Epithelial cell of proximal tubule (primary cell): ENCODE data around the gene PTPN5. TPM values are rescaled to one million over a fixed set of nuclear protein-coding genes. Genes with fewer than 3 reads are reported as not detected.

Experiments used
- DNase-seq: peaks from one replicate; pipeline ENCODE4 v3.0.0-alpha.2; 2011; ENCODE audit warnings: low read depth
- H3K4me3 ChIP-seq: 2 replicates; pipeline ENCODE4 v1.5.1; 2011; ENCODE audit warnings: low read depth, mild to moderate bottlenecking, low read length
- CTCF ChIP-seq: conservative IDR thresholded peaks from 2 replicates; pipeline ENCODE4 v1.5.1; 2012; ENCODE audit warnings: low read depth, mild to moderate bottlenecking, low read length
- total RNA-seq: library from RNA; depleted of rRNA; stranded (reverse); fragments of >200 nt; gene quantifications from 2 replicates; pipeline ENCODE4 v1.2.3, GENCODE V29; 2015

Gene PTPN5
- total RNA-seq, 1 donor from 2014 or later = not detected

DNA sequence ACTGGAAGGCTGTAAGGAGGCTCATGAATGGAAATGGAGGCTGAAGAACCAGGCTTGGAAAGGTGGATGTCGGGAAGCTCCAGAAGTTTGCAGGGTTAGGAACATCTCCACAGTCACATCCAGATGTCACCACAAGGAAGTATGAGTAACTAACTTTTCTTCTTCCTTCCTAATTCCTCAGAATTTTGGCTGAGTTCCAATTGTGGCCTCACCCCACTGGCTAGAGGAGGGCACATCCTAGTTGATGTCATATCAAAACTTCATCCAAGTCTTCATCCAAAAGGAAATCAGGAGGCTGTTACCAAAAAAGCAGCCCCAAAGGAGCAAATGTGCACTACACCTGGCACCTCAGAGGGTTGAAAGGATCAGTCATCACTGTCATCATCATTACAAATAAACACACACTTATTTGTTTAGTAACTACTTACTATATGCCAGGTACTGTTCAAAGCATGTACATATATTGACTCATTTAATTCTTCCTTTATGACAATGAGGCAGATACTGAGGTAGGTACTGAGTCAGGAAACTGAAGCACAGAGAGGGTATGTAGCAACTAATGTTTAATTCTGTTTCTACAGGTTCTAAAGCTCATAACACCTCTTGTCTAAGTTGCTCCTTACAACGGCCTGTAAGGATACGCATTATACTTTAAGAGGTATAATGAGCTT is 7.3 kb upstream of the PTPN5 start:
- no peak for TF ChIP-seq CTCF
- no peak for DNase-seq
- no peak overlapping the region for H3K4me3 ChIP-seq

DNA sequence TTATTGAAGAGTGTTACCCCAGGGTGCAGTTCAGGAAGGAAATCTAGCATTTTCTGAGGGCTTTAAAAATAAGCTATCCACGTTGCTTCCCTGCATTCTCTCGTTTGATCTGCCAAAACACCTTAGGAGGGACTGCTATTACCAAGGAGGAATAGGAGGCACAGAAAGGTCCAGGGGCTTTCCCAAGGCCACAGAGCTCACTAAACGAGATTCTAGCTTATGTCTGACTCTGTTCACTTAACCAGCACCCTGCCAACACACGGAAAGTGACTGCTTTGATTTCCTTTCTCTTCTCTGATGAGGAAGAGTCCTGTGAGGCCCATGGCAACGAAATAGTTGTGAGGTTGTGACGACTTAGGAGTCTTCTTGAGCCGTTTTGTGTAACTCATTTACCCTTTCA is 3.4 kb upstream of the PTPN5 start:
- no peak overlapping the region for H3K4me3 ChIP-seq
- no peak for DNase-seq
- TF ChIP-seq CTCF = no peak

GRCh38 chr11:18792827-18793226 is 1.2 kb upstream of the PTPN5 start:
- no peak overlapping the region for H3K4me3 ChIP-seq
- DNase-seq = no peak
- TF ChIP-seq CTCF = no peak

- no peak for DNase-seq
- no peak for TF ChIP-seq CTCF
- no peak overlapping the region for H3K4me3 ChIP-seq
Observed at GRCh38 chr11:18791969-18792628, 501 bp upstream of the PTPN5 start.

DNA sequence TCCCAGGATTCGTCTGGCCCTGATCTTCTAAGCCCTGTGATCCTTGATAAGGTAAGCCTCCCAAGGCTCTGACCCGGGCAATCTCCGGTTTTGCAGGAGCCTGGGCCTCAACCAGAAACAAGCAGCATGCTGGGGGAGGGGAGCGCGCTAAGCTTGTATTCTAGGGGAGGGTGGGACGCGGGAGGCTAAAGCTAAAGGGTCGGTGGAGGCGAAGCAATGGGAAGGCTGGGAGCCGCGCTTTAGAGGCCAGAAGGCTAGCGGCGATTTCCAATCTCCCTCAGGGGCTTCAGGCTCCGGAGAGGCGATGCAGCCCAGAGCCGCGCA is 753 bp downstream of the PTPN5 start:
- no peak for TF ChIP-seq CTCF
- no peak for DNase-seq
- no peak overlapping the region for H3K4me3 ChIP-seq

DNA sequence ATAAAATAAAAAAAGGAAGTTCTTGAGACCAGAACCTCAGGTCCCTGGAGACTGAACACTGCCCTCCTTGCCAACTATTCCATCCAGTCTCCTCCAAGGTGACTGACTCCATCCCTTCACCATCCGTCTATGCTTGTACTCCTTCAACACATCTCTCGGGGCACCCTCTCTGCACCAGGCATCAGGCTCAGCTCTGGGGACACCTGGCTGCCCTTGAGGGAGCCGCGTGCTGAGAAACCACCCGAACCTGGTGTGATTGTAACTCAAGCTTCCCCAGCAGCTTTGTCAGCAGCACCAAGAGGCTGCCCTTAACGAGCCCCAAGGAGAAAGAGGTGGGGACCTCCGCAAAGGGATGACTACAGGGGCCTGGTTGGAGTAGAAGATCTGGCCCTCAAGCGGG is 1.7 kb downstream of the PTPN5 start:
- no peak for TF ChIP-seq CTCF
- no peak overlapping the region for H3K4me3 ChIP-seq
- no peak for DNase-seq

DNA sequence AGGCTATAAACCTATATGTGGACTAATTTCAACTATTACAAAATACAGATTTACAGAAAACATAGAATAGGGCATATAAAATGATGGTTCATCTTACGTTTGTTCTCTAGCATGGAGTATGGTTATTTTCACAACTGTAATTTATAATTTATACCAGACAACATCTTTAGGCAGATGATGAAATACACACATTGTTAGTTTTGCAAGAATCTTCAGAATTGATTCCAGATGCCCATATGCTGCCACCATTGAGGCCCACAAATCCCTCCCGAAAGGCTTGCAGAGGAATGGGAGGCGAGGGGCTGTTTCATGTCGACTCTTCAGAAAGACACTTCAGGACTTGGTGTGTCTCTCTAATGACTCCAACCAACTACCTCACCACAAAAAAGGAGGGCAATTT is 6.2 kb downstream of the PTPN5 start:
- DNase-seq = no peak
- no peak overlapping the region for H3K4me3 ChIP-seq
- TF ChIP-seq CTCF = no peak
